ENCODE data around the gene DDX3X. TPM values are rescaled to one million over a fixed set of nuclear protein-coding genes. Genes with fewer than 3 reads are reported as not detected.

The DDX3X gene
- total RNA-seq, 1 donor from 2014 or later = 312 TPM

- peak overlapping the region; percentile 91 for H3K4me3 Mint-ChIP-seq
- intact Hi-C loops (cut with micrococcal nuclease) = loop anchor here (1.0 to 10.0 kb wide), 6 partner anchors 151 to 751 kb away; partner anchors contain the start of genes ATP6AP2 and CASK
- H3K36me3 Mint-ChIP-seq (ENCODE audit: low read depth) = peaks cover 25% of the 10 kb centered on the region
- H3K9me3 Mint-ChIP-seq = no peaks in the 10 kb centered on the region
- peaks cover 5% of the 10 kb centered on the region for H3K27me3 Mint-ChIP-seq (ENCODE audit: insufficient read depth)
- peaks cover 36% of the 10 kb centered on the region for H3K4me1 Mint-ChIP-seq (ENCODE audit: low read depth)
- DNase-seq (ENCODE audit: low spot score) = peak; percentile 77
- peak overlapping the region; percentile 99 for H3K27ac Mint-ChIP-seq
Observed at GRCh38 chrX:41333003-41333743, 789 bp upstream of the DDX3X start.

GRCh38 chrX:41334363-41335197 is 618 bp downstream of the DDX3X start:
- peaks cover 47% of the 10 kb centered on the region for H3K4me1 Mint-ChIP-seq (ENCODE audit: low read depth)
- H3K27me3 Mint-ChIP-seq (ENCODE audit: insufficient read depth) = peaks cover 5% of the 10 kb centered on the region
- DNase-seq (ENCODE audit: low spot score) = peak; percentile 67
- peak overlapping the region; percentile 91 for H3K4me3 Mint-ChIP-seq
- H3K9me3 Mint-ChIP-seq = no peaks in the 10 kb centered on the region
- intact Hi-C loops (cut with micrococcal nuclease) = loop anchor here (1.0 to 10.0 kb wide), 7 partner anchors 108 to 752 kb away; partner anchors contain the start of genes ATP6AP2, CXorf38 and MED14
- peaks cover 36% of the 10 kb centered on the region for H3K36me3 Mint-ChIP-seq (ENCODE audit: low read depth)
- H3K27ac Mint-ChIP-seq = peak overlapping the region; percentile 99

GRCh38 chrX:41335198-41335957 is 1.4 kb downstream of the DDX3X start:
- Mint-ChIP-seq H3K4me3 (peak overlapping the region; percentile 91), H3K4me1 (ENCODE audit: low read depth) (peaks cover 44% of the 10 kb centered on the region), H3K9me3 (no peaks in the 10 kb centered on the region), H3K27ac (peak overlapping the region; percentile 99), H3K36me3 (ENCODE audit: low read depth) (peaks cover 39% of the 10 kb centered on the region), H3K27me3 (ENCODE audit: insufficient read depth) (peaks cover 5% of the 10 kb centered on the region)
- no peak for DNase-seq (ENCODE audit: low spot score)
- intact Hi-C loops (cut with micrococcal nuclease) = loop anchor here (1.0 to 10.0 kb wide), 4 partner anchors 107 to 688 kb away; partner anchors contain the start of genes CXorf38 and MED14

- DNase-seq (ENCODE audit: low spot score) = no peak
- Mint-ChIP-seq H3K4me1 (ENCODE audit: low read depth) (peaks cover 43% of the 10 kb centered on the region), H3K36me3 (ENCODE audit: low read depth) (peaks cover 42% of the 10 kb centered on the region), H3K4me3 (peak overlapping the region; percentile 91), H3K9me3 (no peaks in the 10 kb centered on the region), H3K27ac (peak overlapping the region; percentile 99), H3K27me3 (ENCODE audit: insufficient read depth) (peaks cover 5% of the 10 kb centered on the region)
- intact Hi-C loops (cut with micrococcal nuclease) = loop anchor here (1.0 to 10.0 kb wide), 5 partner anchors 17 to 689 kb away; partner anchors contain the start of genes CXorf38 and MED14
Observed at GRCh38 chrX:41335958-41336331, 2.0 kb downstream of the DDX3X start.

- Mint-ChIP-seq H3K9me3 (no peaks in the 10 kb centered on the region), H3K4me3 (peak overlapping the region; percentile 91), H3K4me1 (ENCODE audit: low read depth) (peaks cover 44% of the 10 kb centered on the region), H3K27ac (peak overlapping the region; percentile 99), H3K27me3 (ENCODE audit: insufficient read depth) (peaks cover 5% of the 10 kb centered on the region), H3K36me3 (ENCODE audit: low read depth) (peaks cover 44% of the 10 kb centered on the region)
- no peak for DNase-seq (ENCODE audit: low spot score)
- intact Hi-C loops (cut with micrococcal nuclease) = loop anchor here (2.0 to 10.0 kb wide), 4 partner anchors 16 to 689 kb away; partner anchors contain the start of genes CXorf38 and MED14
Observed at GRCh38 chrX:41336447-41336846, 2.5 kb downstream of the DDX3X start.

- Mint-ChIP-seq H3K27ac (peak overlapping the region; percentile 99), H3K36me3 (ENCODE audit: low read depth) (peaks cover 44% of the 10 kb centered on the region), H3K27me3 (ENCODE audit: insufficient read depth) (peaks cover 5% of the 10 kb centered on the region), H3K4me1 (ENCODE audit: low read depth) (peaks cover 37% of the 10 kb centered on the region), H3K4me3 (peak overlapping the region; percentile 91), H3K9me3 (no peaks in the 10 kb centered on the region)
- DNase-seq (ENCODE audit: low spot score) = no peak
- intact Hi-C loops (cut with micrococcal nuclease) = loop anchor here (2.0 to 10.0 kb wide), 4 partner anchors 16 to 690 kb away; partner anchors contain the start of genes CXorf38 and MED14
Observed at GRCh38 chrX:41337140-41337539, 3.2 kb downstream of the DDX3X start.

GRCh38 chrX:41338436-41338835 is 4.5 kb downstream of the DDX3X start:
- peak overlapping the region; percentile 91 for H3K4me3 Mint-ChIP-seq
- peaks cover 40% of the 10 kb centered on the region for H3K4me1 Mint-ChIP-seq (ENCODE audit: low read depth)
- intact Hi-C loops (cut with micrococcal nuclease) = loop anchor here (5.0 to 10.0 kb wide), 3 partner anchors 326 to 691 kb away; partner anchors contain the start of genes CXorf38 and MED14
- no peak for DNase-seq (ENCODE audit: low spot score)
- H3K36me3 Mint-ChIP-seq (ENCODE audit: low read depth) = peaks cover 50% of the 10 kb centered on the region
- H3K9me3 Mint-ChIP-seq = no peaks in the 10 kb centered on the region
- H3K27ac Mint-ChIP-seq = peak overlapping the region; percentile 40
- peaks cover 5% of the 10 kb centered on the region for H3K27me3 Mint-ChIP-seq (ENCODE audit: insufficient read depth)

- Mint-ChIP-seq H3K27me3 (ENCODE audit: insufficient read depth) (peaks cover 5% of the 10 kb centered on the region), H3K4me3 (peak overlapping the region; percentile 91), H3K9me3 (no peaks in the 10 kb centered on the region), H3K27ac (peak overlapping the region; percentile 77), H3K4me1 (ENCODE audit: low read depth) (peaks cover 40% of the 10 kb centered on the region), H3K36me3 (ENCODE audit: low read depth) (peaks cover 55% of the 10 kb centered on the region)
- DNase-seq (ENCODE audit: low spot score) = no peak
- intact Hi-C loops (cut with micrococcal nuclease) = loop anchor here (5.0 to 10.0 kb wide), 3 partner anchors 326 to 692 kb away; partner anchors contain the start of genes CXorf38 and MED14
Observed at GRCh38 chrX:41339148-41339547, 5.2 kb downstream of the DDX3X start.

- H3K27me3 Mint-ChIP-seq (ENCODE audit: insufficient read depth) = no peaks in the 10 kb centered on the region
- no peak for DNase-seq (ENCODE audit: low spot score)
- peaks cover 30% of the 10 kb centered on the region for H3K4me1 Mint-ChIP-seq (ENCODE audit: low read depth)
- intact Hi-C loops (cut with micrococcal nuclease) = no loop called here
- peaks cover 56% of the 10 kb centered on the region for H3K36me3 Mint-ChIP-seq (ENCODE audit: low read depth)
- peak overlapping the region; percentile 22 for H3K4me3 Mint-ChIP-seq
- H3K27ac Mint-ChIP-seq = no peak overlapping the region
- H3K9me3 Mint-ChIP-seq = no peaks in the 10 kb centered on the region
Observed at GRCh38 chrX:41344053-41344452, 10.1 kb downstream of the DDX3X start.

- Mint-ChIP-seq H3K9me3 (no peaks in the 10 kb centered on the region), H3K4me1 (ENCODE audit: low read depth) (peaks cover 38% of the 10 kb centered on the region), H3K27me3 (ENCODE audit: insufficient read depth) (no peaks in the 10 kb centered on the region), H3K27ac (peak overlapping the region; percentile 58), H3K4me3 (peak overlapping the region; percentile 2), H3K36me3 (ENCODE audit: low read depth) (peaks cover 53% of the 10 kb centered on the region)
- intact Hi-C loops (cut with micrococcal nuclease) = no loop called here
- no peak for DNase-seq (ENCODE audit: low spot score)
Observed at GRCh38 chrX:41347186-41347585, 13.2 kb downstream of the DDX3X start.

- Mint-ChIP-seq H3K4me1 (ENCODE audit: low read depth) (peaks cover 36% of the 10 kb centered on the region), H3K36me3 (ENCODE audit: low read depth) (peaks cover 47% of the 10 kb centered on the region), H3K27ac (no peak overlapping the region)
Observed at GRCh38 chrX:41348551-41348950, 14.6 kb downstream of the DDX3X start.

More at GRCh38 chrX:41348551-41348950, 14.6 kb downstream of the DDX3X start:
- intact Hi-C loops (cut with micrococcal nuclease) = no loop called here
- no peaks in the 10 kb centered on the region for H3K27me3 Mint-ChIP-seq (ENCODE audit: insufficient read depth)
- H3K4me3 Mint-ChIP-seq = no peak overlapping the region
- no peaks in the 10 kb centered on the region for H3K9me3 Mint-ChIP-seq
- DNase-seq (ENCODE audit: low spot score) = no peak
